ENCODE data around the gene VRK2. TPM values are rescaled to one million over a fixed set of nuclear protein-coding genes. Genes with fewer than 3 reads are reported as not detected.
A peak's percentile ranks its signal among the peaks of the same experiment; 100 is the strongest.

Gene VRK2
- total RNA-seq, 1 experiment from 2014 or later, result 27.6 TPM

DNA sequence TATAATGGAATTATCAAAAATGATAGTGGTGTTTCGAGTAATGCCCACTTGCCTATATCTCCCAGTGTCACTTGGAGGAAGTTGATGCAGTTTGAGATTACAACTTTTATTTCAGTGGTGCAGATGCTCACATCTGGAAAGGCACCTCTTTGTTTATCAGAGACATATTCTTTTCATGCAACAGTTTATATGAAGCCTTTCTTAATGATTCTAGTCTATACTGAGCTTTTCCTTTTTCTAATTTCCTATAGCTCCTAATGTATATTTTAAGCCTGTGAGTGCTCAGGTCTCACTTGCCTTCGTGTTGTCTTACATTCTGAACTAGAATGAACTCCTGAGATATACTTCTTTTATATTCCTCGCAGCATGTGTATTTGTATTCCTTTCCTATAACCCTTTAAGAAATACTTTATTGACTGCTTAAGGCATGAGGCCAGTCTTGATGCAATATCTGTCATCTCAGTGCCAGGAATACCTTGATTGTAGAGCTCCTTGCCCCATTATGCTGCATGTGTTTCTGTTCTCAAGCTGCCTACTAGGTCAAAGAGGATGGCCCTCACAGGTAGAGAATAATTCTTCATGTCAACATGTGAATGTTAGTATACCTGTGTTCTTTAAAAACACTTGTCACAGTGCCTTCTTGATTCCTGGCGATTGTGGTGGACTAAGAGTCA is 52.6 kb downstream of the VRK2 start:
- H3K79me2 ChIP-seq (ENCODE audit: low read length), result peaks cover 52% of the 10 kb centered on the region
- peaks cover 17% of the 10 kb centered on the region for H3K36me3 ChIP-seq (ENCODE audit: low read depth, low read length)
- ChIA-PET POLR2A (ENCODE audit: unreplicated experiment) (no interaction called here), CTCF (no interaction called here)
- no peak overlapping the region for H3K4me3 ChIP-seq (ENCODE audit: low read length)
- H4K20me1 ChIP-seq (ENCODE audit: low read length), result no peaks in the 10 kb centered on the region
- BruUV-seq (replicated peaks), result no TSS peak
- ATAC-seq (no peak), DNase-seq (no peak)
- no peaks in the 10 kb centered on the region for H3K9me2 ChIP-seq (replicated peaks; ENCODE audit: low read length)
- no peaks in the 10 kb centered on the region for H3K27me3 ChIP-seq (ENCODE audit: low read length)
- no peaks in the 10 kb centered on the region for H3K9me3 ChIP-seq (ENCODE audit: low read length)
- intact Hi-C loops (cut with micrococcal nuclease), result no loop called here
- H3K4me2 ChIP-seq (ENCODE audit: low read length), result no peak overlapping the region
- no peak overlapping the region for H2AFZ ChIP-seq (ENCODE audit: low read length)
- peak overlapping the region; percentile 72; the same call in 1 of the 2 replicates for H3K27ac ChIP-seq (ENCODE audit: low read length)
- TF ChIP-seq EZH2 (IDR thresholded peaks at IDR 0.05; ENCODE audit: low read length, unreplicated experiment), result no peak
- TF ChIP-seq EZH2phosphoT487 (IDR thresholded peaks at IDR 0.05; ENCODE audit: borderline replicate concordance, low read length), result no peak
- TF ChIP-seq CTCF (conservative IDR thresholded peaks at IDR 0.05; ENCODE audit: low read depth, low read length), result no peak
- no peak overlapping the region for H3K9ac ChIP-seq (ENCODE audit: low read length)
- no peaks in the 10 kb centered on the region for H3F3A ChIP-seq (ENCODE audit: low read length, unreplicated experiment)
- peaks cover 7% of the 10 kb centered on the region for H3K4me1 ChIP-seq (ENCODE audit: insufficient read depth, low read length)

- ChIA-PET CTCF (no interaction called here), POLR2A (ENCODE audit: unreplicated experiment) (interaction anchor here (0.6 kb wide), 1 partner anchor 208 kb away, joined by 3 read pairs; no protein-coding TSS in a partner anchor)
- Histone ChIP-seq H3K4me2 (ENCODE audit: low read length) (no peak overlapping the region), H3K4me1 (ENCODE audit: insufficient read depth, low read length) (peaks cover 13% of the 10 kb centered on the region), H3K9me3 (ENCODE audit: low read length) (no peaks in the 10 kb centered on the region), H3F3A (ENCODE audit: low read length, unreplicated experiment) (no peaks in the 10 kb centered on the region), H3K27me3 (ENCODE audit: low read length) (no peaks in the 10 kb centered on the region), H3K9me2 (replicated peaks; ENCODE audit: low read length) (no peaks in the 10 kb centered on the region), H3K79me2 (ENCODE audit: low read length) (peaks cover 66% of the 10 kb centered on the region), H2AFZ (ENCODE audit: low read length) (no peak overlapping the region), H3K27ac (ENCODE audit: low read length) (no peak overlapping the region), H4K20me1 (ENCODE audit: low read length) (no peaks in the 10 kb centered on the region), H3K36me3 (ENCODE audit: low read depth, low read length) (peaks cover 17% of the 10 kb centered on the region), H3K4me3 (ENCODE audit: low read length) (no peak overlapping the region), H3K9ac (ENCODE audit: low read length) (no peak overlapping the region)
- DNase-seq (no peak), ATAC-seq (no peak)
- TF ChIP-seq CTCF (conservative IDR thresholded peaks at IDR 0.05; ENCODE audit: low read depth, low read length) (no peak), EZH2 (IDR thresholded peaks at IDR 0.05; ENCODE audit: low read length, unreplicated experiment) (no peak), EZH2phosphoT487 (IDR thresholded peaks at IDR 0.05; ENCODE audit: borderline replicate concordance, low read length) (no peak)
- BruUV-seq (replicated peaks), result no TSS peak
- intact Hi-C loops (cut with micrococcal nuclease), result loop anchor here (10.0 kb wide), 2 partner anchors 117 to 197 kb away; no protein-coding TSS in a partner anchor
Observed at GRCh38 chr2:58101500-58101899, 54.9 kb downstream of the VRK2 start.

DNA sequence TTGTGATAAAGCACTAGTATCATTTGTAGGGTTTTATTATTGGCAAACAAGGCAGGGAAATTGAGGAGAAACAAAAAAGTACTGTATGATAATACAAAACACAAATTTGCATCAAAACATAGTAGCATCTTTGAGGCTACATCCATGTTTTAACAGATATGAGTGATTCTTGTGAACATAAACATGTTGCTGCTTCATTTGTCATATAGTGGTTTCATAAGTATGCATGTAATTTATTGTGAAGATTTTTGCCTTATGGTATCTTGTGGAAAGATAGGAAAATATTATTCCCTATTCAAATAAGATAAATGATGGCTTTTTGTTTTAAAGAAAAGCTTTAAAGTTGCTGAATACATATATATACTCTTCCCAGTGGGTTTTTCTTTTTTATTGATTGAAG is 60.3 kb downstream of the VRK2 start:
- peaks cover 61% of the 10 kb centered on the region for H3K79me2 ChIP-seq (ENCODE audit: low read length)
- no peak for TF ChIP-seq CTCF (conservative IDR thresholded peaks at IDR 0.05; ENCODE audit: low read depth, low read length)
- no peak for TF ChIP-seq EZH2 (IDR thresholded peaks at IDR 0.05; ENCODE audit: low read length, unreplicated experiment)
- TF ChIP-seq EZH2phosphoT487 (IDR thresholded peaks at IDR 0.05; ENCODE audit: borderline replicate concordance, low read length), result no peak
- H2AFZ ChIP-seq (ENCODE audit: low read length), result no peak overlapping the region
- peak overlapping the region; percentile 91 for H3K9ac ChIP-seq (ENCODE audit: low read length)
- no peaks in the 10 kb centered on the region for H3K9me2 ChIP-seq (replicated peaks; ENCODE audit: low read length)
- no peak for DNase-seq
- POLR2A ChIA-PET (ENCODE audit: unreplicated experiment), result no interaction called here
- BruUV-seq (replicated peaks), result no TSS peak
- no peak for ATAC-seq
- peaks cover 51% of the 10 kb centered on the region for H3K4me1 ChIP-seq (ENCODE audit: insufficient read depth, low read length)
- peak overlapping the region; percentile 62 for H3K4me2 ChIP-seq (ENCODE audit: low read length)
- H3K36me3 ChIP-seq (ENCODE audit: low read depth, low read length), result peaks cover 15% of the 10 kb centered on the region
- CTCF ChIA-PET, result no interaction called here
- no peaks in the 10 kb centered on the region for H3K27me3 ChIP-seq (ENCODE audit: low read length)
- H3K27ac ChIP-seq (ENCODE audit: low read length), result peak overlapping the region; percentile 99
- H3K9me3 ChIP-seq (ENCODE audit: low read length), result no peaks in the 10 kb centered on the region
- H4K20me1 ChIP-seq (ENCODE audit: low read length), result no peaks in the 10 kb centered on the region
- H3F3A ChIP-seq (ENCODE audit: low read length, unreplicated experiment), result peaks cover 4% of the 10 kb centered on the region
- no peak overlapping the region for H3K4me3 ChIP-seq (ENCODE audit: low read length)
- intact Hi-C loops (cut with micrococcal nuclease), result loop anchor here (5.0 to 10.0 kb wide), 3 partner anchors 122 to 240 kb away; no protein-coding TSS in a partner anchor
